Mesenchymal stem cell (in vitro differentiated cells and primary cell): ENCODE results near the gene ZNF579.

Source experiments
- DNase-seq: peaks from one replicate; pipeline ENCODE4 v3.0.0-alpha.2; 2013
- H2AFZ ChIP-seq: one replicate; pipeline ENCODE4 v1.6.1; 2013; ENCODE audit warnings: low read depth, mild to moderate bottlenecking, control low read depth, inconsistent platforms, low read length, moderate library complexity
- H2AK5ac ChIP-seq: 2 replicates; pipeline ENCODE4 v1.6.1; 2013; ENCODE audit warnings: low read length, moderate library complexity, mild to moderate bottlenecking, inconsistent platforms; ENCODE audit not compliant: severe bottlenecking
- H2BK120ac ChIP-seq: one replicate; pipeline ENCODE4 v1.6.1; 2013; ENCODE audit warnings: low read depth, mild to moderate bottlenecking, inconsistent platforms, low read length, moderate library complexity
- H2BK12ac ChIP-seq, 2 experiments: one replicate each; pipeline ENCODE4 v1.6.1; 2013; ENCODE audit warnings: inconsistent platforms in 2 of 2, low read length in 2 of 2, mild to moderate bottlenecking in 2 of 2, moderate library complexity in 2 of 2, control low read depth in 1 of 2
- H2BK15ac ChIP-seq: one replicate; pipeline ENCODE4 v1.6.1; 2013; ENCODE audit warnings: mild to moderate bottlenecking, low read depth, inconsistent platforms; ENCODE audit not compliant: poor library complexity, severe bottlenecking
- H2BK5ac ChIP-seq: 2 replicates; pipeline ENCODE4 v1.6.1; 2013; ENCODE audit warnings: low read depth, mild to moderate bottlenecking, low read length, control low read depth, inconsistent platforms; ENCODE audit not compliant: poor library complexity, severe bottlenecking
- H3K14ac ChIP-seq, 2 experiments: one replicate each; pipeline ENCODE4 v1.6.1; 2013; ENCODE audit warnings: inconsistent platforms in 2 of 2, low read length in 2 of 2, control low read depth in 1 of 2, mild to moderate bottlenecking in 1 of 2, moderate library complexity in 1 of 2
- H3K18ac ChIP-seq, 2 experiments: one replicate each; pipeline ENCODE4 v1.6.1; 2013; ENCODE audit warnings: inconsistent platforms in 2 of 2, low read length in 2 of 2, control low read depth in 1 of 2, low read depth in 1 of 2, mild to moderate bottlenecking in 1 of 2
- H3K23ac ChIP-seq, 2 experiments: one replicate each; pipeline ENCODE4 v1.6.1; 2013; ENCODE audit warnings: inconsistent platforms in 2 of 2, low read length in 2 of 2, mild to moderate bottlenecking in 2 of 2, moderate library complexity in 2 of 2, control low read depth in 1 of 2
- H3K27ac ChIP-seq: 2 replicates; pipeline ENCODE4 v1.5.1; 2013; ENCODE audit warnings: mild to moderate bottlenecking, moderate library complexity, low read length, control low read depth, inconsistent platforms; ENCODE audit not compliant: poor library complexity, severe bottlenecking
- H3K27me3 ChIP-seq, 2 experiments: 2 replicates each; pipeline versions ENCODE4 v1.6.1 to v1.7.0; 2013; ENCODE audit warnings: low read length in 2 of 2, mild to moderate bottlenecking in 2 of 2, moderate library complexity in 2 of 2, control low read depth in 1 of 2, inconsistent platforms in 1 of 2; ENCODE audit not compliant: control insufficient read depth in 1 of 2, insufficient read depth in 1 of 2
- H3K36me3 ChIP-seq, 2 experiments: 2 replicates each; pipeline versions ENCODE4 v1.6.1 to v1.7.0; 2013; ENCODE audit warnings: low read length in 2 of 2, control low read depth in 1 of 2, inconsistent platforms in 1 of 2, low read depth in 1 of 2, mild to moderate bottlenecking in 1 of 2; ENCODE audit not compliant: insufficient read depth in 2 of 2, control insufficient read depth in 1 of 2
- H3K4ac ChIP-seq, 2 experiments: one replicate each; pipeline ENCODE4 v1.6.1; 2013; ENCODE audit warnings: inconsistent platforms in 2 of 2, low read length in 2 of 2, mild to moderate bottlenecking in 2 of 2, moderate library complexity in 2 of 2, control low read depth in 1 of 2, low read depth in 1 of 2
- H3K4me1 ChIP-seq: 2 replicates; pipeline ENCODE4 v1.6.1; 2013; ENCODE audit warnings: low read depth, low read length, control low read depth; ENCODE audit not compliant: control insufficient read depth, insufficient read depth
- H3K4me2 ChIP-seq: 2 replicates; pipeline ENCODE4 v1.6.1; 2013; ENCODE audit warnings: low read length, mild to moderate bottlenecking, inconsistent platforms; ENCODE audit not compliant: poor library complexity, severe bottlenecking
- H3K4me3 ChIP-seq, 2 experiments: 2 replicates each; pipeline versions ENCODE4 v1.5.1 to v1.7.0; 2013; ENCODE audit warnings: low read length in 2 of 2, mild to moderate bottlenecking in 2 of 2, control low read depth in 1 of 2, low read depth in 1 of 2; ENCODE audit not compliant: insufficient read depth in 1 of 2
- H3K79me1 ChIP-seq: replicated peaks from 2 replicates; pipeline ENCODE4 v1.6.1; 2013; ENCODE audit warnings: mild to moderate bottlenecking, control low read depth, low read length, inconsistent platforms; ENCODE audit not compliant: poor library complexity, severe bottlenecking
- H3K9ac ChIP-seq: 2 replicates; pipeline ENCODE4 v1.7.0; 2013; ENCODE audit warnings: mild to moderate bottlenecking, low read length, moderate library complexity
- H3K9me3 ChIP-seq: 2 replicates; pipeline ENCODE4 v1.7.0; 2013; ENCODE audit warnings: mild to moderate bottlenecking, low read length; ENCODE audit not compliant: control insufficient read depth
- H4K8ac ChIP-seq: one replicate; pipeline ENCODE4 v1.6.1; 2013; ENCODE audit warnings: inconsistent platforms, mild to moderate bottlenecking, low read length, moderate library complexity
- H4K91ac ChIP-seq: one replicate; pipeline ENCODE4 v1.6.1; 2013; ENCODE audit warnings: mild to moderate bottlenecking, low read length, inconsistent platforms
- WGBS: methylation state at CpG from one replicate; pipeline ENCODE4 v1.1.7; 2013; ENCODE audit warnings: mixed read lengths; 5-methylcytosine and 5-hydroxymethylcytosine counted together

The ZNF579 gene

GRCh38 chr19:55613930-55614710, 33.5 kb upstream of the ZNF579 start:
- H3K14ac ChIP-seq = no peak overlapping the region
- H2BK120ac ChIP-seq = no peak overlapping the region
- no peak overlapping the region for H3K23ac ChIP-seq
- H4K91ac ChIP-seq = no peak overlapping the region
- H3K79me1 ChIP-seq = peaks cover 52% of the 10 kb centered on the region
- no peak overlapping the region for H2AFZ ChIP-seq
- H3K4ac ChIP-seq = no peak overlapping the region
- H2BK15ac ChIP-seq = no peak overlapping the region
- H4K8ac ChIP-seq = no peak overlapping the region
- WGBS = 96% methylated on average over 70 of the region's 75 CpGs
- H3K4me1 ChIP-seq = peaks cover 3% of the 10 kb centered on the region
- no peak overlapping the region for H3K27ac ChIP-seq
- no peak overlapping the region for H3K4me3 ChIP-seq
- H2BK5ac ChIP-seq = no peak overlapping the region
- H3K18ac ChIP-seq = no peak overlapping the region
- no peak overlapping the region for H2BK12ac ChIP-seq
- H3K9me3 ChIP-seq = peaks cover 4% of the 10 kb centered on the region
- no peak overlapping the region for H3K9ac ChIP-seq
- no peak for DNase-seq
- no peaks in the 10 kb centered on the region for H3K27me3 ChIP-seq
- H3K4me2 ChIP-seq = no peak overlapping the region
- H2AK5ac ChIP-seq = no peak overlapping the region
- H3K36me3 ChIP-seq = peaks cover 42 to 79% of the 10 kb centered on the region in 2 experiments

- peaks cover 3% of the 10 kb centered on the region for H3K4me1 ChIP-seq
- H3K4me2 ChIP-seq = no peak overlapping the region
- no peak overlapping the region for H3K9ac ChIP-seq
- H2AK5ac ChIP-seq = no peak overlapping the region
- no peak overlapping the region for H2BK5ac ChIP-seq
- H4K8ac ChIP-seq = no peak overlapping the region
- H3K4ac ChIP-seq = no peak overlapping the region
- peaks cover 49% of the 10 kb centered on the region for H3K79me1 ChIP-seq
- H2BK15ac ChIP-seq = no peak overlapping the region
- H3K4me3 ChIP-seq = no peak overlapping the region
- no peak overlapping the region for H3K23ac ChIP-seq
- no peaks in the 10 kb centered on the region for H3K27me3 ChIP-seq
- no peak overlapping the region for H2AFZ ChIP-seq
- WGBS = 96% methylated on average over 24 of the region's 27 CpGs
- peaks cover 46 to 79% of the 10 kb centered on the region in 2 experiments for H3K36me3 ChIP-seq
- no peak overlapping the region for H3K27ac ChIP-seq
- no peak for DNase-seq
- no peak overlapping the region for H2BK120ac ChIP-seq
- no peak overlapping the region for H2BK12ac ChIP-seq
- H3K9me3 ChIP-seq = peaks cover 4% of the 10 kb centered on the region
- no peak overlapping the region for H4K91ac ChIP-seq
- H3K14ac ChIP-seq = no peak overlapping the region
- no peak overlapping the region for H3K18ac ChIP-seq
Measured at GRCh38 chr19:55613396-55613795, 32.7 kb upstream of the ZNF579 start.

- no peak overlapping the region for H2AK5ac ChIP-seq
- H3K79me1 ChIP-seq = peaks cover 49% of the 10 kb centered on the region
- no peak for DNase-seq
- H3K18ac ChIP-seq = no peak overlapping the region
- no peak overlapping the region for H2AFZ ChIP-seq
- H3K23ac ChIP-seq = no peak overlapping the region
- no peak overlapping the region for H4K8ac ChIP-seq
- peaks cover 5% of the 10 kb centered on the region for H3K4me1 ChIP-seq
- no peak overlapping the region for H4K91ac ChIP-seq
- WGBS = 100% methylated on average over 3 of the region's 3 CpGs
- no peak overlapping the region for H3K4me2 ChIP-seq
- H2BK12ac ChIP-seq = no peak overlapping the region
- H3K14ac ChIP-seq = no peak overlapping the region
- H3K9me3 ChIP-seq = peaks cover 4% of the 10 kb centered on the region
- H2BK120ac ChIP-seq = no peak overlapping the region
- H3K27me3 ChIP-seq = no peaks in the 10 kb centered on the region
- H2BK5ac ChIP-seq = no peak overlapping the region
- H2BK15ac ChIP-seq = no peak overlapping the region
- no peak overlapping the region for H3K4ac ChIP-seq
- peaks cover 46 to 71% of the 10 kb centered on the region in 2 experiments for H3K36me3 ChIP-seq
- no peak overlapping the region for H3K27ac ChIP-seq
- H3K9ac ChIP-seq = no peak overlapping the region
- H3K4me3 ChIP-seq = no peak overlapping the region
Measured at GRCh38 chr19:55611983-55612645, 31.5 kb upstream of the ZNF579 start.

- no peak overlapping the region for H3K18ac ChIP-seq
- no peak overlapping the region for H3K27ac ChIP-seq
- no peak for DNase-seq
- H3K23ac ChIP-seq = no peak overlapping the region
- H3K4me3 ChIP-seq = no peak overlapping the region
- H2AFZ ChIP-seq = no peak overlapping the region
- H3K27me3 ChIP-seq = no peaks in the 10 kb centered on the region
- H4K8ac ChIP-seq = no peak overlapping the region
- H3K9ac ChIP-seq = no peak overlapping the region
- H2BK120ac ChIP-seq = no peak overlapping the region
- no peak overlapping the region for H4K91ac ChIP-seq
- H3K36me3 ChIP-seq = peaks cover 47 to 67% of the 10 kb centered on the region in 2 experiments
- no peak overlapping the region for H3K4ac ChIP-seq
- H3K14ac ChIP-seq = no peak overlapping the region
- H3K9me3 ChIP-seq = peaks cover 4% of the 10 kb centered on the region
- peaks cover 9% of the 10 kb centered on the region for H3K4me1 ChIP-seq
- no peak overlapping the region for H2AK5ac ChIP-seq
- H2BK5ac ChIP-seq = no peak overlapping the region
- peaks cover 43% of the 10 kb centered on the region for H3K79me1 ChIP-seq
- no peak overlapping the region for H2BK15ac ChIP-seq
- no peak overlapping the region for H3K4me2 ChIP-seq
- H2BK12ac ChIP-seq = no peak overlapping the region
- 96% methylated on average over 15 of the region's 15 CpGs for WGBS
Measured at GRCh38 chr19:55611300-55611982, 30.8 kb upstream of the ZNF579 start.
